ENCODE measurements around the gene RTP3.
A peak's percentile ranks its signal among the peaks of the same experiment; 100 is the strongest.
"Not testable (repeated sequence)": the region's sequence is repeated elsewhere in the genome, so short reads cannot be mapped to it uniquely, and the experiment has no call there.

RTP3 gene

GRCh38 chr3:46533091-46533490 is 35.3 kb downstream of the RTP3 start:
- Histone ChIP-seq H3K9ac (ENCODE audit: low read depth, low read length) (no peak overlapping the region), H3K9me3 (replicated peaks; ENCODE audit: low read length) (no peaks in the 10 kb centered on the region), H3K4me2 (ENCODE audit: low read length) (no peak overlapping the region), H3K4me3 (ENCODE audit: low read length) (no peak overlapping the region), H3K27me3 (ENCODE audit: control insufficient read depth, insufficient read depth, low read length) (no peaks in the 10 kb centered on the region), H3K4me1 (ENCODE audit: control insufficient read depth, insufficient read depth, low read length) (peaks cover 6% of the 10 kb centered on the region), H3K36me3 (ENCODE audit: insufficient read depth, low read length) (peaks cover 11% of the 10 kb centered on the region)

- Histone ChIP-seq H3K9me3 (replicated peaks; ENCODE audit: low read length) (no peaks in the 10 kb centered on the region), H3K4me3 (ENCODE audit: low read length) (no peak overlapping the region), H3K4me2 (ENCODE audit: low read length) (no peak overlapping the region), H3K4me1 (ENCODE audit: control insufficient read depth, insufficient read depth, low read length) (peaks cover 24% of the 10 kb centered on the region), H3K9ac (ENCODE audit: low read depth, low read length) (no peak overlapping the region), H3K27me3 (ENCODE audit: control insufficient read depth, insufficient read depth, low read length) (no peaks in the 10 kb centered on the region), H3K36me3 (ENCODE audit: insufficient read depth, low read length) (peaks cover 7% of the 10 kb centered on the region)
These were observed 38.0 kb downstream of the RTP3 start for GRCh38 chr3:46535746-46536145.

- Histone ChIP-seq H3K4me1 (ENCODE audit: control insufficient read depth, insufficient read depth, low read length) (peaks cover 24% of the 10 kb centered on the region), H3K9ac (ENCODE audit: low read depth, low read length) (no peak overlapping the region), H3K9me3 (replicated peaks; ENCODE audit: low read length) (no peaks in the 10 kb centered on the region), H3K4me2 (ENCODE audit: low read length) (no peak overlapping the region), H3K4me3 (ENCODE audit: low read length) (no peak overlapping the region), H3K27me3 (ENCODE audit: control insufficient read depth, insufficient read depth, low read length) (no peaks in the 10 kb centered on the region), H3K36me3 (ENCODE audit: insufficient read depth, low read length) (peaks cover 7% of the 10 kb centered on the region)
These were observed 39.0 kb downstream of the RTP3 start for GRCh38 chr3:46536758-46537157.

GRCh38 chr3:46537316-46537715 is 39.5 kb downstream of the RTP3 start:
- Histone ChIP-seq H3K36me3 (ENCODE audit: insufficient read depth, low read length) (peaks cover 7% of the 10 kb centered on the region), H3K4me1 (ENCODE audit: control insufficient read depth, insufficient read depth, low read length) (peaks cover 30% of the 10 kb centered on the region), H3K9ac (ENCODE audit: low read depth, low read length) (no peak overlapping the region), H3K4me2 (ENCODE audit: low read length) (no peak overlapping the region), H3K9me3 (replicated peaks; ENCODE audit: low read length) (no peaks in the 10 kb centered on the region), H3K4me3 (ENCODE audit: low read length) (no peak overlapping the region), H3K27me3 (ENCODE audit: control insufficient read depth, insufficient read depth, low read length) (no peaks in the 10 kb centered on the region)

GRCh38 chr3:46537779-46538178 is 40.0 kb downstream of the RTP3 start:
- Histone ChIP-seq H3K9me3 (replicated peaks; ENCODE audit: low read length) (no peaks in the 10 kb centered on the region), H3K4me2 (ENCODE audit: low read length) (no peak overlapping the region), H3K27me3 (ENCODE audit: control insufficient read depth, insufficient read depth, low read length) (no peaks in the 10 kb centered on the region), H3K4me1 (ENCODE audit: control insufficient read depth, insufficient read depth, low read length) (peaks cover 34% of the 10 kb centered on the region), H3K36me3 (ENCODE audit: insufficient read depth, low read length) (peaks cover 7% of the 10 kb centered on the region), H3K9ac (ENCODE audit: low read depth, low read length) (no peak overlapping the region), H3K4me3 (ENCODE audit: low read length) (no peak overlapping the region)

GRCh38 chr3:46538425-46538802 is 40.6 kb downstream of the RTP3 start:
- H3K9ac ChIP-seq (ENCODE audit: low read depth, low read length); H3K27me3 ChIP-seq (ENCODE audit: control insufficient read depth, insufficient read depth, low read length); H3K36me3 ChIP-seq (ENCODE audit: insufficient read depth, low read length); H3K9me3 ChIP-seq (replicated peaks; ENCODE audit: low read length); H3K4me3 ChIP-seq (ENCODE audit: low read length): not testable (repeated sequence)
- peaks cover 38% of the 10 kb centered on the region for H3K4me1 ChIP-seq (ENCODE audit: control insufficient read depth, insufficient read depth, low read length)
- H3K4me2 ChIP-seq (ENCODE audit: low read length): peak overlapping the region; percentile 6

GRCh38 chr3:46538803-46539442 is 41.1 kb downstream of the RTP3 start:
- H3K27me3 ChIP-seq (ENCODE audit: control insufficient read depth, insufficient read depth, low read length): no peaks in the 10 kb centered on the region
- H3K9ac ChIP-seq (ENCODE audit: low read depth, low read length): peak overlapping the region; percentile 0
- H3K4me3 ChIP-seq (ENCODE audit: low read length): no peak overlapping the region
- H3K36me3 ChIP-seq (ENCODE audit: insufficient read depth, low read length): peaks cover 7% of the 10 kb centered on the region
- no peaks in the 10 kb centered on the region for H3K9me3 ChIP-seq (replicated peaks; ENCODE audit: low read length)
- peaks cover 38% of the 10 kb centered on the region for H3K4me1 ChIP-seq (ENCODE audit: control insufficient read depth, insufficient read depth, low read length)
- peak overlapping the region; percentile 6 for H3K4me2 ChIP-seq (ENCODE audit: low read length)

- Histone ChIP-seq H3K9me3 (replicated peaks; ENCODE audit: low read length) (no peaks in the 10 kb centered on the region), H3K4me1 (ENCODE audit: control insufficient read depth, insufficient read depth, low read length) (peaks cover 38% of the 10 kb centered on the region), H3K4me3 (ENCODE audit: low read length) (no peak overlapping the region), H3K36me3 (ENCODE audit: insufficient read depth, low read length) (peaks cover 10% of the 10 kb centered on the region), H3K4me2 (ENCODE audit: low read length) (no peak overlapping the region), H3K9ac (ENCODE audit: low read depth, low read length) (no peak overlapping the region), H3K27me3 (ENCODE audit: control insufficient read depth, insufficient read depth, low read length) (no peaks in the 10 kb centered on the region)
These were observed 41.7 kb downstream of the RTP3 start for GRCh38 chr3:46539443-46540005.

- peaks cover 38% of the 10 kb centered on the region for H3K4me1 ChIP-seq (ENCODE audit: control insufficient read depth, insufficient read depth, low read length)
- no peaks in the 10 kb centered on the region for H3K9me3 ChIP-seq (replicated peaks; ENCODE audit: low read length)
- H3K36me3 ChIP-seq (ENCODE audit: insufficient read depth, low read length): peaks cover 15% of the 10 kb centered on the region
- H3K9ac ChIP-seq (ENCODE audit: low read depth, low read length): no peak overlapping the region
- no peak overlapping the region for H3K4me3 ChIP-seq (ENCODE audit: low read length)
- H3K27me3 ChIP-seq (ENCODE audit: control insufficient read depth, insufficient read depth, low read length): no peaks in the 10 kb centered on the region
- H3K4me2 ChIP-seq (ENCODE audit: low read length): no peak overlapping the region
These were observed 42.8 kb downstream of the RTP3 start for GRCh38 chr3:46540550-46540949.

GRCh38 chr3:46541835-46542234 is 44.1 kb downstream of the RTP3 start:
- Histone ChIP-seq H3K27me3 (ENCODE audit: control insufficient read depth, insufficient read depth, low read length) (no peaks in the 10 kb centered on the region), H3K4me1 (ENCODE audit: control insufficient read depth, insufficient read depth, low read length) (peaks cover 37% of the 10 kb centered on the region), H3K9me3 (replicated peaks; ENCODE audit: low read length) (no peaks in the 10 kb centered on the region), H3K9ac (ENCODE audit: low read depth, low read length) (no peak overlapping the region), H3K4me2 (ENCODE audit: low read length) (no peak overlapping the region), H3K4me3 (ENCODE audit: low read length) (no peak overlapping the region), H3K36me3 (ENCODE audit: insufficient read depth, low read length) (peaks cover 12% of the 10 kb centered on the region)

- Histone ChIP-seq H3K36me3 (ENCODE audit: insufficient read depth, low read length) (peaks cover 12% of the 10 kb centered on the region), H3K4me3 (ENCODE audit: low read length) (no peak overlapping the region), H3K9me3 (replicated peaks; ENCODE audit: low read length) (no peaks in the 10 kb centered on the region), H3K4me1 (ENCODE audit: control insufficient read depth, insufficient read depth, low read length) (peaks cover 35% of the 10 kb centered on the region), H3K4me2 (ENCODE audit: low read length) (peak overlapping the region; percentile 48), H3K9ac (ENCODE audit: low read depth, low read length) (peak overlapping the region; percentile 43), H3K27me3 (ENCODE audit: control insufficient read depth, insufficient read depth, low read length) (no peaks in the 10 kb centered on the region)
These were observed 44.6 kb downstream of the RTP3 start for GRCh38 chr3:46542344-46542743.

- H3K4me2 ChIP-seq (ENCODE audit: low read length): peak overlapping the region; percentile 48
- H3K36me3 ChIP-seq (ENCODE audit: insufficient read depth, low read length): peaks cover 12% of the 10 kb centered on the region
- H3K4me3 ChIP-seq (ENCODE audit: low read length): no peak overlapping the region
- peak overlapping the region; percentile 43 for H3K9ac ChIP-seq (ENCODE audit: low read depth, low read length)
- peaks cover 35% of the 10 kb centered on the region for H3K4me1 ChIP-seq (ENCODE audit: control insufficient read depth, insufficient read depth, low read length)
- no peaks in the 10 kb centered on the region for H3K9me3 ChIP-seq (replicated peaks; ENCODE audit: low read length)
- no peaks in the 10 kb centered on the region for H3K27me3 ChIP-seq (ENCODE audit: control insufficient read depth, insufficient read depth, low read length)
These were observed 45.0 kb downstream of the RTP3 start for GRCh38 chr3:46542801-46543201.
